Liver (tissue), 3 donors: ENCODE data around the gene CS.

ENCODE experiments used
- CTCF ChIP-seq: fragments of 150-350 bp; IDR thresholded peaks from 2 replicates; pipeline ENCODE4 v1.5.1; 2017; ENCODE audit warnings: improper control_type of control experiment, low read depth, low read length; ENCODE audit not compliant: missing input control
- JUND ChIP-seq, 2 donors: IDR thresholded peaks; 2 replicates each; pipeline ENCODE4 v1.6.1; 2016; ENCODE audit warnings: antibody characterized with exemption in 2 of 2
- ZBTB33 ChIP-seq: IDR thresholded peaks from 2 replicates; pipeline ENCODE4 v1.6.1; 2016; ENCODE audit warnings: antibody characterized with exemption
- donor health status: healthy.
- donor health status: healthy.

DNA sequence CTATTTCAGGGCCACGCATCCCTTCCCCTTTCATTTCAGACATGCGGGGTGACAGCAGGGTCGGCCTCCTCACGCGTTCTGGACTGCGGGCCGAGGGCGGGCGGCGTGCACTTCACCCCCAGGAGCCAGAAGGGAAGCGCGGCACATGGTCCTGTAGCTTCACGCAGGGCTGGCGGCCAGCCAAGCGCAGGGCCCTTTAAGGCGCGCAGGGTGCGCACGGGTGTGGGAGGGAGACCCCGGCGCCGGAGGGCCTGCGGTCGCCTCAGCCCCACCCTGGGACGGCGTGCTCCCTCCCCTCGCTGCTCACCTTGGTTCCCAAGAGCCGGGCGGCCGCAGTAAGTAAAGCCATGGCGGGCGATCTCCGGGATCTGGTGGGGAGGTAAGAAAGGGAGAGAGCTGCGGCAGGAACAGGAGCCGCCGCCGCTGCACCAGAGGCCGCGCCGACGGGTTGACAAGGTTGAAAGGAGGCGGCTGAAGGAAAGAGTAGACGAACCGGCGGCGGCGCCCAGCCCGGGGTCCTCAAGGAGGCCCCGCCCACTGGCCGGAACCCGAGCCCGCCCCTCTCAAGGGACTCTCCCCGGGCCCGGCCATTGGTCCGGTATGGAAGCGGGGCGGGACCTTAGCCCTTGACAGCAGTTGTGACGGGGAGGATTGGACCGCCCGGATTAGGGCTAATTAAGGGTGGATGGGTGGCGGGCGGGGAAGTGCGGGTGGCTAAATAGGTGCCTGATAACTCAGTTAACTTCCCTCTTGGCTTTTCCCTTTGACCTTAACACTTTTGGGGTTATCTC is at the start of gene CS:
- TF ChIP-seq ZBTB33: peak; percentile 9
- TF ChIP-seq JUND (IDR thresholded peaks at IDR 0.05): peak in 1 of 2 donors; percentile 42
- TF ChIP-seq CTCF: no peak
